ENCODE results near the gene ASCL2.

DNA sequence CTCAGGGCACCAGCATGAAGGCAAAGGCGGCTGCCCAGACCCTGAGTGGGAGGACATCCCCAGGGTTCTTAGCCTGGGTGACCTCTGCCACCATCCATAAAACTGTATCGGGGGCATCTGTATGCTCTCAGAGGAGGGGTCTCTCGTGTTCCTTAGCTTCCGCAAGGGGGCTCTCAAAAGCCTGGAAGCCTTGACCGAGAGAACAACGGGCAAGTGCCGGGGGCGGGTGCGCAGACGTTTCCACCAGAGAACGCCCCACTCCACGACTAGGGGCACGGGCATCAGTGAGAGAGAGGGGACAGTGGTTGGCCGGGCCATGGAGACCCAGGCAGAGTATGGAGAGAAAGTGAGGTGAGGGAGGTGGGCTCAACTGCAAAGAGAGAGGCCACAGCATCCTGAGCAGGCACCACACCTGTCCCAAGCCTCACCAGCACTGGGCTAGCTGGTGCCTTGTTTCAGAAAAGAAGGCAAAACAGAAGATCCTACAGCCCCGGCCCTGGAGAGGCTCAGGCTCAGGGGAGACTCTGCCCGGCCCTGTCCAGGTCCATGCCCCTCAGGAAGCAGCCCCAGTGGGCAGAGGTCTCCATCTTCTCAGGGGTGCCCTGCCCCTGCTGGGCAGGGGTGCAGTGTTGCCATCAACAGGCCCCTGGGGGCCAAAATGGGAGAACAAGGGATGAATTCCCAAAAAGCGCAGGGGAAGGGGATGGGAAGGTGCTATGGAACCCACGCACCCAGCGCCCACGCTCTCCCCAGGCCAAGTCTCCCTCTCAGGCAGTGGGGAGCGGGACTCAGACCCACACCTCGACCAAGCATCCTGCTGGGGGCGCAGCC lies 37.3 kb upstream of the ASCL2 start:
- TF ChIP-seq CTCF (IDR thresholded peaks at IDR 0.05) (no peak), EP300 (IDR thresholded peaks at IDR 0.05; ENCODE audit: low read depth) (no peak)
